HepG2 (cell line): Measurements from ENCODE around the gene TNMD. TPM values are rescaled to one million over a fixed set of nuclear protein-coding genes. Genes with fewer than 3 reads are reported as not detected.

ENCODE experiments used
- ATAC-seq: fragments of 200-7000 bp; cut with Tn5 transposase; 3 replicates; pipeline ENCODE4 v1.9.1; 2020; ENCODE audit warnings: mild to moderate bottlenecking, moderate library complexity
- BruUV-seq: library from RNA; stranded (reverse); fragments of 400-500 nt; replicated peaks from 2 replicates; lab custom pipeline; 2021; lab: Mats Ljungman, UMichigan
- CTCF ChIA-PET: fragments of 300-600 bp; formaldehyde crosslinking; extraction: SDS; loops from one replicate; lab custom pipeline; 2021; ENCODE audit warnings: low total read pairs, inconsistent platforms, low intra/inter-chr PET ratio; lab: Yijun Ruan, JAX
- POLR2A ChIA-PET: fragments of 350-600 bp; sonication (Branson Sonifier 250); formaldehyde crosslinking; loops from one replicate; lab custom pipeline; 2020; ENCODE audit warnings: antibody characterized with exemption, inconsistent platforms; lab: Yijun Ruan, JAX
- DNase-seq: peaks from one replicate; pipeline ENCODE4 v3.0.0-alpha.2; 2015; ENCODE audit warnings: low spot score
- FAIRE-seq: peaks from 3 replicates; lab custom pipeline; 2011; peaks lifted over from hg19 to GRCh38; lab: Jason Lieb, UNC
- H2AFZ ChIP-seq: one replicate; pipeline ENCODE4 v1.6.1; 2011; ENCODE audit warnings: low read length, inconsistent platforms
- H3K27ac ChIP-seq: fragments of 300-600 bp; 3 replicates; pipeline ENCODE4 v1.8.0; 2011; ENCODE audit warnings: mixed run types, mild to moderate bottlenecking, mixed read lengths, low read length, inconsistent platforms; ENCODE audit not compliant: insufficient read depth; ENCODE audit errors: extremely low read length
- H3K27me3 ChIP-seq, 2 experiments: fragments of 200-600 bp in 1 of 2; 2 replicates in 1 of 2; 3 replicates in 1 of 2; pipeline versions ENCODE4 v1.6.0 to v1.8.0; 2011; ENCODE audit warnings: low read length in 2 of 2, mild to moderate bottlenecking in 2 of 2, moderate library complexity in 2 of 2, inconsistent platforms in 1 of 2; ENCODE audit not compliant: insufficient read depth in 2 of 2, control insufficient read depth in 1 of 2
- H3K36me3 ChIP-seq, 2 experiments: fragments of 200-600 bp in 1 of 2; replicated peaks in 1 of 2; 2 replicates in 1 of 2; 3 replicates in 1 of 2; pipeline versions ENCODE4 v1.5.1 to v1.8.0; 2011; ENCODE audit warnings: low read length in 2 of 2, inconsistent platforms in 1 of 2; ENCODE audit not compliant: insufficient read depth in 2 of 2, control insufficient read depth in 1 of 2
- H3K4me1 ChIP-seq: 2 replicates; pipeline ENCODE4 v1.5.1; 2012; ENCODE audit warnings: low read length, inconsistent platforms; ENCODE audit not compliant: insufficient read depth
- H3K4me2 ChIP-seq: 2 replicates; pipeline ENCODE4 v1.6.0; 2011; ENCODE audit warnings: low read depth, low read length, inconsistent platforms
- H3K4me3 ChIP-seq, 3 experiments: fragments of 200-600 bp in 1 of 3; sonication (generic), shearing (Covaris generic) in 1 of 3; replicated peaks in 1 of 3; 2 replicates each; pipeline ENCODE4 v1.5.1; 2011 to 2016; ENCODE audit warnings: low read length in 3 of 3, inconsistent platforms in 2 of 3, low read depth in 2 of 3, mild to moderate bottlenecking in 2 of 3, control low read depth in 1 of 3, mixed read lengths in 1 of 3; ENCODE audit not compliant: insufficient read depth in 1 of 3
- H3K79me2 ChIP-seq: one replicate; pipeline ENCODE4 v1.6.1; 2011; ENCODE audit warnings: low read length, inconsistent platforms; ENCODE audit not compliant: insufficient read depth
- H3K9ac ChIP-seq: 2 replicates; pipeline ENCODE4 v1.6.0; 2011; ENCODE audit warnings: mild to moderate bottlenecking, low read depth, low read length, inconsistent platforms; ENCODE audit not compliant: insufficient read depth
- H3K9me3 ChIP-seq: 2 replicates; pipeline ENCODE4 v1.5.1; 2012; ENCODE audit warnings: mild to moderate bottlenecking, low read length
- H4K20me1 ChIP-seq: 2 replicates; pipeline ENCODE4 v1.6.0; 2011; ENCODE audit warnings: inconsistent platforms, mild to moderate bottlenecking, low read length, moderate library complexity; ENCODE audit not compliant: insufficient read depth
- ATAD3A ChIP-seq: sonication (generic); formaldehyde crosslinking; IDR thresholded peaks from 2 replicates; pipeline ENCODE4 v1.4.0; 2020; ENCODE audit warnings: missing genetic modification reagents
- E2F5 ChIP-seq: sonication (generic); formaldehyde crosslinking; conservative IDR thresholded peaks from 2 replicates; pipeline ENCODE4 v1.4.0; 2020; ENCODE audit warnings: missing genetic modification reagents
- HHEX ChIP-seq: IDR thresholded peaks from 2 replicates; pipeline ENCODE4 v1.6.1; 2016; ENCODE audit warnings: control low read depth
- HINFP ChIP-seq: sonication (generic); formaldehyde crosslinking; IDR thresholded peaks from 2 replicates; pipeline ENCODE4 v1.4.0; 2020; ENCODE audit warnings: low read depth, mild to moderate bottlenecking, missing genetic modification reagents
- KLF12 ChIP-seq: sonication (generic); formaldehyde crosslinking; IDR thresholded peaks from 2 replicates; pipeline ENCODE4 v1.4.0; 2020; ENCODE audit warnings: missing genetic modification reagents, borderline replicate concordance
- SETDB1 ChIP-seq: sonication (generic); formaldehyde crosslinking; IDR thresholded peaks from 2 replicates; pipeline ENCODE4 v1.5.1; 2020; ENCODE audit warnings: missing genetic modification reagents, mild to moderate bottlenecking, borderline replicate concordance
- ZBTB37 ChIP-seq: sonication (generic); formaldehyde crosslinking; IDR thresholded peaks from 2 replicates; pipeline ENCODE4 v1.4.0; 2020; ENCODE audit warnings: mild to moderate bottlenecking, missing genetic modification reagents
- ZNF33A ChIP-seq: sonication (generic); formaldehyde crosslinking; IDR thresholded peaks from 2 replicates; pipeline ENCODE4 v1.5.1; 2020; ENCODE audit warnings: missing genetic modification reagents, mild to moderate bottlenecking, moderate library complexity, borderline replicate concordance
- ZNF549 ChIP-seq: sonication (generic); formaldehyde crosslinking; IDR thresholded peaks from 2 replicates; pipeline ENCODE4 v1.5.0; 2020; ENCODE audit warnings: missing genetic modification reagents
- WGBS: methylation state at CpG from one replicate; pipeline ENCODE4 v1.1.6; 2017; ENCODE audit warnings: low lambda C conversion rate; 5-methylcytosine and 5-hydroxymethylcytosine counted together
- in situ Hi-C: cut with HindIII; loops from 2 replicates; pipeline ENCODE4 v1.10.0; 2017; ENCODE audit warnings: low pct_unique_long_range_greater_than_20kb; ENCODE audit not compliant: extremely low pct_ligation_motif_present
- intact Hi-C: fragments of 100-400 bp; cut with micrococcal nuclease; formaldehyde crosslinking; loops from one replicate; pipeline ENCODE4 v1.10.0; 2022; ENCODE audit not compliant: unreplicated experiment
- polyA plus RNA-seq, 8 experiments: library from polyadenylated mRNA; depleted of rRNA in 3 of 8; stranded (reverse) in 7 of 8; unstranded in 1 of 8; fragments of >200 nt; fragmentation: Illumina TruSeq in 4 of 8; extraction: Trizol in 4 of 8; gene quantifications; 2 replicates each; pipeline versions ENCODE4 v1.2.1 to v1.2.3, GENCODE V29; 2011 to 2016; ENCODE audit warnings: low read depth in 4 of 8, missing spikeins in 1 of 8, mixed read lengths in 1 of 8; ENCODE audit not compliant: insufficient read depth in 1 of 8
- total RNA-seq, 5 experiments: library from RNA; depleted of rRNA; stranded (reverse); fragments of >200 nt; fragmentation: Illumina TruSeq; extraction: Trizol; gene quantifications; 2 replicates each; pipeline ENCODE4 v1.2.3, GENCODE V29; 2016; ENCODE audit warnings: low read depth in 1 of 5

TNMD gene
- total and polyA plus RNA-seq, 2 of the 13 experiments (the other 11 are each of a cell fraction or from before 2014, with no cell fraction given) = not detected

- FAIRE-seq (no peak), ATAC-seq (no peak)
- Histone ChIP-seq H3K4me3 (no peak overlapping the region), H3K27ac (no peak overlapping the region), H3K27me3 (no peaks in the 10 kb centered on the region), H4K20me1 (no peaks in the 10 kb centered on the region)
- intact Hi-C loops = no loop called here
- BruUV-seq = no TSS peak
- POLR2A ChIA-PET = no interaction called here
- no peak for TF ChIP-seq HINFP
- no peak for TF ChIP-seq ZBTB37 (CRISPR knock-in tag)
- no peak for TF ChIP-seq HHEX (CRISPR knock-in tag)
- TF ChIP-seq KLF12 = no peak
- TF ChIP-seq ZNF549 (CRISPR knock-in tag) = no peak
- no peak for TF ChIP-seq SETDB1 (CRISPR knock-in tag)
- no peak for TF ChIP-seq ZNF33A (CRISPR knock-in tag)
- TF ChIP-seq ATAD3A (CRISPR knock-in tag) = no peak
- no peak for TF ChIP-seq E2F5
- TF ChIP-seq, all 625 proteins: peak for 0
- Histone ChIP-seq H2AFZ (no peak overlapping the region), H3K79me2 (no peaks in the 10 kb centered on the region), H3K9me3 (no peaks in the 10 kb centered on the region), H3K36me3 (no peaks in the 10 kb centered on the region), H3K4me1 (peaks cover 11% of the 10 kb centered on the region), H3K9ac (no peak overlapping the region), H3K4me2 (no peak overlapping the region)
- WGBS = 25% methylated on average over 2 of the region's 2 CpGs
- in situ Hi-C loops = no loop called here
- CTCF ChIA-PET = no interaction called here
- no peak for DNase-seq
These were observed 11.9 kb downstream of the TNMD start for GRCh38 chrX:100596601-100597000.
